GM20431 (cell line): Measurements from ENCODE around the gene IQCE.

Experiments used
- in situ Hi-C: fragments of 300-500 bp; cut with MseI, MboI; formaldehyde crosslinking; loops from one replicate; pipeline ENCODE4 v1.15.0; 2020; ENCODE audit warnings: low sequenced_read_pairs; ENCODE audit not compliant: unreplicated experiment

The IQCE gene

GRCh38 chr7:2657208-2657607 is 98.4 kb downstream of the IQCE start:
- in situ Hi-C loops, result no loop called here

- in situ Hi-C loops, result no loop called here
These were observed 99.3 kb downstream of the IQCE start for GRCh38 chr7:2657920-2658671.

- in situ Hi-C loops, result no loop called here
These were observed 100.2 kb downstream of the IQCE start for GRCh38 chr7:2658941-2659340.

- in situ Hi-C loops, result no loop called here
These were observed 101.0 kb downstream of the IQCE start for GRCh38 chr7:2659556-2660358.

GRCh38 chr7:2660359-2661095 is 101.7 kb downstream of the IQCE start:
- in situ Hi-C loops, result no loop called here

GRCh38 chr7:2661096-2661449 is 102.3 kb downstream of the IQCE start:
- in situ Hi-C loops, result no loop called here

GRCh38 chr7:2661602-2662272 is 103.0 kb downstream of the IQCE start:
- in situ Hi-C loops, result no loop called here

- in situ Hi-C loops, result no loop called here
These were observed 103.7 kb downstream of the IQCE start for GRCh38 chr7:2662273-2663120.

GRCh38 chr7:2663121-2663886 is 104.5 kb downstream of the IQCE start:
- in situ Hi-C loops, result no loop called here

- in situ Hi-C loops, result no loop called here
These were observed 105.2 kb downstream of the IQCE start for GRCh38 chr7:2663960-2664359.
